GM04504 (cell line): ENCODE measurements around the gene MRGPRX2.

Source experiments
- DNase-seq: peaks from one replicate; pipeline ENCODE4 v3.0.0-alpha.2; 2012; ENCODE audit warnings: low read depth

MRGPRX2 gene

GRCh38 chr11:19075636-19076035 is 15.1 kb upstream of the MRGPRX2 start:
- DNase-seq, result no peak

- DNase-seq, result no peak
Observed at GRCh38 chr11:19073454-19074415, 13.2 kb upstream of the MRGPRX2 start.

- DNase-seq, result no peak
Observed at GRCh38 chr11:19072464-19072863, 11.9 kb upstream of the MRGPRX2 start.

- DNase-seq, result peak; percentile 69
Observed at GRCh38 chr11:19071255-19071654, 10.7 kb upstream of the MRGPRX2 start.

GRCh38 chr11:19059833-19060232 is 684 bp downstream of the MRGPRX2 start:
- DNase-seq, result no peak

- DNase-seq, result no peak
Observed at GRCh38 chr11:19055905-19056304, 4.6 kb downstream of the MRGPRX2 start.

- DNase-seq, result no peak
Observed at GRCh38 chr11:19055016-19055415, 5.5 kb downstream of the MRGPRX2 start.

GRCh38 chr11:19053909-19054308 is 6.6 kb downstream of the MRGPRX2 start:
- no peak for DNase-seq

- no peak for DNase-seq
Observed at GRCh38 chr11:19050281-19050680, 10.2 kb downstream of the MRGPRX2 start.

- DNase-seq, result no peak
Observed at GRCh38 chr11:19049351-19049750, 11.2 kb downstream of the MRGPRX2 start.

GRCh38 chr11:19040051-19040450 is 20.5 kb downstream of the MRGPRX2 start:
- DNase-seq, result no peak

- no peak for DNase-seq
Observed at GRCh38 chr11:19039409-19039808, 21.1 kb downstream of the MRGPRX2 start.

- DNase-seq, result no peak
Observed at GRCh38 chr11:19032990-19033389, 27.5 kb downstream of the MRGPRX2 start.

GRCh38 chr11:19027829-19028595 is 32.5 kb downstream of the MRGPRX2 start:
- peak; percentile 4 for DNase-seq

GRCh38 chr11:19026862-19027261 is 33.7 kb downstream of the MRGPRX2 start:
- no peak for DNase-seq

GRCh38 chr11:19025481-19026406 is 34.8 kb downstream of the MRGPRX2 start:
- DNase-seq, result no peak

- no peak for DNase-seq
Observed at GRCh38 chr11:19020831-19021230, 39.7 kb downstream of the MRGPRX2 start.

GRCh38 chr11:19018901-19019300 is 41.6 kb downstream of the MRGPRX2 start:
- DNase-seq, result no peak

GRCh38 chr11:19013181-19013857 is 47.2 kb downstream of the MRGPRX2 start:
- DNase-seq, result no peak

- no peak for DNase-seq
Observed at GRCh38 chr11:19012636-19013035, 47.9 kb downstream of the MRGPRX2 start.
